HG03432 (cell line): ENCODE measurements around the gene LIMK1.

ENCODE experiments used
- ATAC-seq: cut with Tn5 transposase; IDR thresholded peaks from one replicate; pipeline ENCODE4 v1.9.1; 2021; ENCODE audit warnings: mild to moderate bottlenecking, moderate library complexity; ENCODE audit not compliant: unreplicated experiment

The LIMK1 gene

GRCh38 chr7:74082770-74083116 is 861 bp upstream of the LIMK1 start:
- no peak for ATAC-seq

DNA sequence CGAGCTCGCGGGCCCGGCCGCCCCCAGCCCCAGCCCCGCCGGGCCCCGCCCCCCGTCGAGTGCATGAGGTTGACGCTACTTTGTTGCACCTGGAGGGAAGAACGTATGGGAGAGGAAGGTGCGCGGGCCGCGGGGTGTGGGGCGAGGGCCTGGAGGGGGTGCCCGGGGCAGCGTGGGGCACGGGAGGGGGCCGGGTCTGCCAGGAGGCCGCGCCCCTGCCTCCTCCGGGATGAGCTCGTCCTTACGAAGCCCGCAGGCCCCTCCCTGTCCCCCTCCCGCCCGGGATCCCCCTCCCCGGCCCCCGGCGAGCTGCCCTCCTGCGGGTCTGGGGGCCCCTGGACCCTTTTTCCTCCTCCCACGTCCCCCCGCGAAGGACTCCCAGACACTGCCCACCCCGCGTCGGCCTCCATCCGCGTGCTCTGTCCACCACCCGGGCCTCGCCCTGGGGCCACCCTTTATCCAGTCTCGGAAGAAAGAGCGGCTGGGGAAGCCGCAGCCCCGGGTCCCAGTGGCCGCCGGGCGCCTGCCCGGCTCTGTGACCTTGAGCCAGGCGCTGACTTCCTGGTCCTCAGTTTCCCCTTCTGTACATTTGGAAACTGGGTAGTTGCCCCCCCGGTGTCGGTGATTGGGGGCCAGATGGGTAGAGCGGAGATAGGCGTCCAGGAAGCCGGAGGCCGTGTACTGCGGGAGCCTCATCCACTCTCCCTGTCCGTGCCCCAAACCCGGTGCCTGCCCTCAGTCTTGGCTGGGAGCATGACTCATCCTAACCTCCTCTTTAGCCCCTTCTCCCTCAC is 521 bp downstream of the LIMK1 start:
- ATAC-seq = peak; percentile 40

GRCh38 chr7:74084722-74085578 is 1.3 kb downstream of the LIMK1 start:
- ATAC-seq = no peak

DNA sequence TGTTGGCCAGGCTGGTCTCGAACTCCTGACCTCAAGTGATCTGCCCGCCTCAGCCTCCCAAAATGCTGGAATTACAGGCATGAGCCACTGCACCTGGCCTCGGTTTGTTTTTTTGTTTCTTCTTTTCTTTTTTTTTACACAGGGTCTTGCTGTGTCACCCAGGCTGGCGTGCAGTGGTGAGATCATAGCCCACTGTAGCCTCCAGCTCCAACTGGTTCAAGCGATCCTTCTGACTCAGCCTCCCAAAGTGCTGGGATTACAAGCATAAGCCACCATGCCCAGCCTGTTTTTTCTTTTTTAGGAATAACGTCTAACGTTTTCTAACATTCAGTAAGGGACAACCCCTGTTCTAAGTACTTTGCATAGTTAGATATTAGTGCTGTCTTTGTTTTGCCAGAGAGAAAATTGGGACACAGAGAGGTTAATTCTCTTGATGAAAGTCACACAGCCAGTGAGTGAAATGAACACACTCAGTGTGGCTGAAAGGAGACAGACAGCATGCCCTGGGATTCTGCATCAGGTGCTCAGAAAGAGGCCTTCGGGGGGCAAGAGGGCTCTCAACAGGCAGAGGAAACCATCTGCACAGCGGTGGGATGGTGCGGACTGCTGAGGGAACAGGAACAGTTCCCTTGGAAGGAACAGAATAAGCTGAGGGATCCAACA is 4.3 kb downstream of the LIMK1 start:
- ATAC-seq = no peak

- ATAC-seq = peak; percentile 38
Measured at GRCh38 chr7:74092321-74092963, 8.8 kb downstream of the LIMK1 start.

DNA sequence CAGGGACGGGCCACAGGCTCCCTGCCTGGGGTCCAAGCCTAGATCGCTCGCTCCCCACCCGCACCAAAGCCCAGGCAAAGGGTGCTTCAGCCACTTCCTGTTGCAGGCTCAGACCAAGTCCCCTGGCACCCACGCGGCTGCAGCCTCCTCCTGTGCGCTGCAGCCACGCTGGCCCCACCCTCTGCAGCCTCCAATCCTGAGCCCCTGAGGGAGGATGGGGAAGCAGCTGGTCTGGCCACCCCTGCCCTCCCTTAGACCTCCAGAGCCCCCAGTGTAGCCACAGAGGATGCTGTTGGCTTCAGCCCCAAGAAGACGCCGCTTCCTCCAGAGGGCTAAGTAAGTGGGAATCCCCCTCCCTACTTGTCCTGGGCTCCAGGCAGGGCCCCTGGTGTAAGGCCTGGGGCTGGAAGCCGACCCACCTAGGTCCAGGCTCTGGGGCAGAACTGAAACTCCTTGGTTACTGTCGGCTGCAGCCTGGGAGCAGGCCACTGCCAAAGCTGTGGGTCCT is 9.4 kb downstream of the LIMK1 start:
- peak; percentile 68 for ATAC-seq

GRCh38 chr7:74093671-74094223 is 10.1 kb downstream of the LIMK1 start:
- peak; percentile 3 for ATAC-seq

DNA sequence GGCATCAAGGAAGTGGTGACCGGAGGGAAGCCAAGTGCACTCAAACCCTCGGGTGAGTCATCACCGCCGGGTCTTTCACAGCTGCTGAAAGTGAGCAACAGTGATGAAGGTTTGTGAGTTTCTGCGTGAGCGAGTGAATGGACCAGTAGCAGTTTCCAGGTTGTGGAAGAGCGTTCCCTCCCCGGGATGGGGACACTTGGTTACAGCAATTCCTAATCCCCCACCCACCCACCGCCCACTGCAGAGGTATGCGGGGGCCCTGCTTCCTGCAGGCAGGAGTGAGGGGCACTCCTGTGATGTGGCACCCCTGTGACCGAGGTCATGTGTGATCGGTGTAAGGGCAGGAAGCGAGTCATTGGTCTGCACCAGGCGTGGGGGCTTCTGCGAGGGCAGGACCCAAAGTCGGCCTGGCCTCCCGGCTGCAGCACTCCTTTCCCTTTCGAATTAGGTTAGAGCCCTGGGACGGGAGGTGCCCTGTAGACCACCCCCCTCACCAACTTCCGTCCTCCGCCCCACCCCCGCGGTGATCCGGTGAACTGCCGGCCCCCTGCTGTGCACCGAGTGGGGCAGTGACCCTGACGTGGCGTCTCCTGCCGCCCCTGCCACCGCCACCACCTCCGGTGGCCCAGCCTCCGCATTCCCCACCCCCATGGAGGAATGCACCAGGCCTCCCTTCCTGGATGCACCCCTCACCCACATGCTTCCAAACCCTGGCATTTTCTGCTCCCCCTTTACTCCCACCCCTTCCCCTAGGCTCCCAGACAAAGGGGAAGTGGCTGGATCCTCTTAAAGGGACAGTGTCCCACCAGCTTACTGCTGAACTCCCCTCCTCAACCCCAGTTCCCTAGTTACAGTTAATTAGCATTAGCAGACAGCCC is 10.9 kb downstream of the LIMK1 start:
- ATAC-seq = peak; percentile 53

DNA sequence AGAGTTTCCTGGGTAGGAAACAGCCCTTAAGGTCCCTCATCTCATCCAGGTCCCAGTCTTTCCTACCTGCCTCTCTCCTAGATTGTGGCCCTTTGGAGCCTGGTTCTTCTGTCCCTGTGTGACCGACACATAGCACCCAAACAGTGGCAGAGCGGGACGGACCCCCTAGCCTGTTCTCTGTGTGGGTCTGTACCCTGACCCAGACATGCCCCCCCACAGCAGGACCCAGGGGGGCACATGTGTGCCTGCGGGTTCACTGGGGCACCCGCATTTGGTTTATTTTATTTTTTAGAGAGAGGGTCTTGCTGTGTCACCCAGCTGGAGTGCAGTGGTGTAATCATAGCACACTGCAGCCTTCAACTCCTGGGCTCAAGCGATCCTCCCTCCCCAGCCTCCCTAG is 11.5 kb downstream of the LIMK1 start:
- ATAC-seq = no peak

GRCh38 chr7:74097937-74098614 is 14.5 kb downstream of the LIMK1 start:
- no peak for ATAC-seq

DNA sequence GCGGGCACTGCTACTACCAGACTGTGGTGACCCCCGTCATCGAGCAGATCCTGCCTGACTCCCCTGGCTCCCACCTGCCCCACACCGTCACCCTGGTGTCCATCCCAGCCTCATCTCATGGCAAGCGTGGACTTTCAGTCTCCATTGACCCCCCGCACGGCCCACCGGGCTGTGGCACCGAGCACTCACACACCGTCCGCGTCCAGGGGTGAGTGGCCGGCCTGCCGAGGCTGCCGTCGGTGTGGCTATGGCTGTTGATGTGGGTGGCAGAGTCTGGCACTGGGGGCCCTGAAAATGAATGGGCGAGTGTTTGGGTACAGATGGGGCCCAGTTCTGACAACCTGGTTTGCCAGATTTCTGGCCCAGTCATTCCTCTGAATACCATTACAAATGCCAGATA is 15.4 kb downstream of the LIMK1 start:
- no peak for ATAC-seq

- peak; percentile 92 for ATAC-seq
Measured at GRCh38 chr7:74101061-74101681, 17.6 kb downstream of the LIMK1 start.

DNA sequence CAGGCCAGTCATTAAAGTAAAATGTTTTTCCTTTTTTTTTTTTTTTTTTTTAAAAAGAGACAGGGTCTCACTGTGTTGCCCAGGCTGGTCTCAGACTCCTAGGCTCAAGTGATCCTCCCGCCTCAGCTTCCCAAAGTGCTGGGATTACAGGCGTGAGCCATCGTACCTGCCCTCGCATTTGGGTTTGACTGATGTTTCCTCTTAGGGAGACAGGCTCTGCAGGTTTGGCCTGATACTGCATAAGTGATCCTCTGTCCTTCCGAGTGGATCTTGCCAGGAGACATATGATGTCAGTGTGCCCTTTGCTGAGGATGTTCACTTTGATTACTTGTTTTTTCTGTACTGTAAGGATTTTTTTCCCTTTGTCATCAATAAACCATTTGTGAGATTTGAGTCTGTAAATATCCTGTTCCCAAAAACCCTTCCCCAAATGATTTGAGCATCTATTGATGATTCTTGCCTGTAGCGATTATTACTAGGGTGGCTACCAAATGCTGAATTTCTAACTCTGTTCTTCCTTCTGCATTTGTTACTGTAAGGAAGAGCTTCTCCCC is 19.7 kb downstream of the LIMK1 start:
- ATAC-seq = no peak

DNA sequence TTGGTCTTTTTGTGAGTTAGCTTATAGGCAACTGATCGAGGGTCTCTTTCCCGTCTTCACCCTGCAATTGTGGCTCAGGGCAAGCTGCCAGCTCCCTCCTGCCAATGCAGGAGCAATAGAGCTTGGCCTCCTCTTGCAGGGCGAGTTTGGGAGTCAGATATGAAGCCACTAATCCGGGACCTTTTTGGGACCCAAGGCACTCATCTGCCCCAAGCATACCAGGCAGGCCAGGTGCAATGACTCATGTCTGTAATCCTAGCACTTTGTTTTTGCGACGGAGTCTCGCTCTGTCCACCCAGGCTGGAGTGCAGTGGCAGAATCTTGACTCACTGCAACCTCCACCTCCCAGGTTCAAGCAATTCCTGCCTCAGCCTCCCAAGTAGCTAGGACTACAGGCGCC is 21.1 kb downstream of the LIMK1 start:
- no peak for ATAC-seq

- no peak for ATAC-seq
Measured at GRCh38 chr7:74105992-74106391, 22.4 kb downstream of the LIMK1 start.

DNA sequence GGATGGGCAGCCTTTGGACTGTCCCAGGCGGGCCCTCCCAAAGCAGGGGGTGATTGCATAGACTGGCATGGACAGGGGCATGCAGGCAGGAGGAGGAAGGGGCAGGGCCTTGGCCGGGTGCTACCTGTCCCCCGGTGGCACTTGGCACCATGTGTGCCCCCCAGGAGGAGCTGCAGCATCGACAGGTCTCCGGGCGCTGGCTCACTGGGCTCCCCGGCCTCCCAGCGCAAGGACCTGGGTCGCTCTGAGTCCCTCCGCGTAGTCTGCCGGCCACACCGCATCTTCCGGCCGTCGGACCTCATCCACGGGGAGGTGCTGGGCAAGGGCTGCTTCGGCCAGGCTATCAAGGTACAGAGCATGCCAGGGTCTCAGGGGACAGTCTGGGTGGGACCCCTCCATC is 23.2 kb downstream of the LIMK1 start:
- no peak for ATAC-seq

DNA sequence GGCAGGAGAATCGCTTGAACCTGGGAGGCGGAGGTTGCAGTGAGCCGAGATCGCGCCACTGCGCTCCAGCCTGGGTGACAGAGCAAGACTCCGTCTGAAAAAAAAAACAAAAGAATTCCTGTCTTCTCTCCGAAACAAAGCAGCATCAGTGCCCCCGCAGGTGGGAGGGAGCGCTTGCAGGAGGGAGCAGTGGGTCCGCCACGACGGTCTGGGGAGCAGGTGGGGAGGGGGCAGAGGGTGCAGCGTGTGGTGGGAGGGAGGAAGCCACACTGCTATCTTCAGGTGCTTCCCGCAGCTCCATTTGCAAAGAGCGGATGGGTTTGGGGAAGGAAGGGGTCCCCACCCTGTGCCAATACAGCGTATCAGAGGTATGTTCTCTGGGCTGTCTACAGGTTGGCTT is 31.7 kb downstream of the LIMK1 start:
- no peak for ATAC-seq

- no peak for ATAC-seq
Measured at GRCh38 chr7:74116356-74116755, 32.8 kb downstream of the LIMK1 start.
